ENCODE data around the gene SUFU.
"Not testable (repeated sequence)": the region's sequence is repeated elsewhere in the genome, so short reads cannot be mapped to it uniquely, and the experiment has no call there.

SUFU gene

GRCh38 chr10:102656026-102656425, 152.3 kb downstream of the SUFU start:
- no peak for DNase-seq

GRCh38 chr10:102656791-102657371, 153.1 kb downstream of the SUFU start:
- no peak for DNase-seq

- DNase-seq = no peak
Observed at GRCh38 chr10:102657451-102657850, 153.7 kb downstream of the SUFU start.

- DNase-seq = no peak
Observed at GRCh38 chr10:102657984-102658724, 154.4 kb downstream of the SUFU start.

- DNase-seq = no peak
Observed at GRCh38 chr10:102658802-102659201, 155.0 kb downstream of the SUFU start.

GRCh38 chr10:102660888-102661657, 157.3 kb downstream of the SUFU start:
- peak in 1 of 2 experiments; percentile 38 for DNase-seq

- no peak for DNase-seq
Observed at GRCh38 chr10:102661658-102662028, 157.9 kb downstream of the SUFU start.

- no peak for DNase-seq
Observed at GRCh38 chr10:102665904-102666509, 162.2 kb downstream of the SUFU start.

- DNase-seq = not testable (repeated sequence)
Observed at GRCh38 chr10:102667411-102667810, 163.6 kb downstream of the SUFU start.

GRCh38 chr10:102668326-102669107, 164.7 kb downstream of the SUFU start:
- DNase-seq = no peak

- no peak for DNase-seq
Observed at GRCh38 chr10:102669206-102670064, 165.7 kb downstream of the SUFU start.

- no peak for DNase-seq
Observed at GRCh38 chr10:102670065-102670670, 166.4 kb downstream of the SUFU start.

GRCh38 chr10:102670871-102671434, 167.2 kb downstream of the SUFU start:
- no peak for DNase-seq

GRCh38 chr10:102673236-102673818, 169.6 kb downstream of the SUFU start:
- DNase-seq = no peak

- peak; percentile 52 to 55 for DNase-seq
Observed at GRCh38 chr10:102673819-102674511, 170.2 kb downstream of the SUFU start.

GRCh38 chr10:102674566-102674965, 170.8 kb downstream of the SUFU start:
- no peak for DNase-seq

- DNase-seq = no peak
Observed at GRCh38 chr10:102675011-102675665, 171.4 kb downstream of the SUFU start.

GRCh38 chr10:102675666-102676533, 172.1 kb downstream of the SUFU start:
- no peak for DNase-seq
